H9 (cell line): ENCODE measurements around the gene CFAP43. TPM values are rescaled to one million over a fixed set of nuclear protein-coding genes. Genes with fewer than 3 reads are reported as not detected.

ENCODE experiments used
- DNase-seq: peaks from one replicate; pipeline ENCODE4 v3.0.0-alpha.2; 2017
- H2AFZ ChIP-seq: one replicate; pipeline ENCODE4 v1.6.1; 2013; ENCODE audit warnings: mild to moderate bottlenecking, low read length, control low read depth, moderate library complexity
- H2AK5ac ChIP-seq: 2 replicates; pipeline ENCODE4 v1.6.1; 2013; ENCODE audit warnings: low read length, control low read depth, mixed read lengths; ENCODE audit not compliant: insufficient read length
- H2BK120ac ChIP-seq: one replicate; pipeline ENCODE4 v1.6.1; 2013; ENCODE audit warnings: low read depth, mild to moderate bottlenecking, low read length, control low read depth, inconsistent platforms; ENCODE audit not compliant: poor library complexity, severe bottlenecking
- H2BK12ac ChIP-seq: 2 replicates; pipeline ENCODE4 v1.6.1; 2013; ENCODE audit warnings: low read length, control low read depth, mixed read lengths, low read depth; ENCODE audit not compliant: insufficient read length
- H2BK15ac ChIP-seq: 2 replicates; pipeline ENCODE4 v1.6.1; 2013; ENCODE audit warnings: low read depth, low read length, control low read depth
- H2BK20ac ChIP-seq: one replicate; pipeline ENCODE4 v1.6.1; 2013; ENCODE audit warnings: low read depth, mild to moderate bottlenecking, low read length, control low read depth, inconsistent platforms; ENCODE audit not compliant: poor library complexity, severe bottlenecking
- H2BK5ac ChIP-seq: 2 replicates; pipeline ENCODE4 v1.6.1; 2013; ENCODE audit warnings: low read length, control low read depth, mixed read lengths; ENCODE audit not compliant: insufficient read length
- H3K14ac ChIP-seq: 2 replicates; pipeline ENCODE4 v1.6.1; 2013; ENCODE audit warnings: low read length, control low read depth; ENCODE audit not compliant: insufficient read depth
- H3K18ac ChIP-seq: 2 replicates; pipeline ENCODE4 v1.6.1; 2013; ENCODE audit warnings: low read depth, mild to moderate bottlenecking, mixed read lengths, low read length, control low read depth; ENCODE audit not compliant: insufficient read length
- H3K23ac ChIP-seq: 2 replicates; pipeline ENCODE4 v1.6.1; 2013; ENCODE audit warnings: low read length, control low read depth, mixed read lengths, low read depth; ENCODE audit not compliant: insufficient read length
- H3K23me2 ChIP-seq: 2 replicates; pipeline ENCODE4 v1.6.1; 2013; ENCODE audit warnings: low read depth, mild to moderate bottlenecking, mixed read lengths, low read length, control low read depth; ENCODE audit not compliant: insufficient read length, poor library complexity, severe bottlenecking
- H3K27ac ChIP-seq: 2 replicates; pipeline ENCODE4 v1.5.1; 2013; ENCODE audit warnings: low read length, control low read depth, mixed read lengths, low read depth; ENCODE audit not compliant: insufficient read length
- H3K27me3 ChIP-seq: 2 replicates; pipeline ENCODE4 v1.6.1; 2013; ENCODE audit warnings: low read length, control low read depth, inconsistent platforms; ENCODE audit not compliant: insufficient read depth
- H3K4ac ChIP-seq: 2 replicates; pipeline ENCODE4 v1.6.1; 2013; ENCODE audit warnings: low read depth, mild to moderate bottlenecking, control low read depth, inconsistent platforms, low read length, moderate library complexity
- H3K4me1 ChIP-seq: 2 replicates; pipeline ENCODE4 v1.6.1; 2013; ENCODE audit warnings: low read length, control low read depth, inconsistent platforms; ENCODE audit not compliant: insufficient read depth
- H3K4me2 ChIP-seq: 2 replicates; pipeline ENCODE4 v1.6.1; 2013; ENCODE audit warnings: low read length, control low read depth, mixed read lengths; ENCODE audit not compliant: insufficient read length, insufficient read depth
- H3K56ac ChIP-seq: 2 replicates; pipeline ENCODE4 v1.6.1; 2013; ENCODE audit warnings: low read depth, mild to moderate bottlenecking, mixed read lengths, low read length, control low read depth; ENCODE audit not compliant: insufficient read length
- H3K79me1 ChIP-seq: 2 replicates; pipeline ENCODE4 v1.6.1; 2013; ENCODE audit warnings: low read depth, mild to moderate bottlenecking, moderate library complexity, low read length, control low read depth, inconsistent platforms; ENCODE audit not compliant: insufficient read depth, poor library complexity, severe bottlenecking
- H3K79me2 ChIP-seq: 2 replicates; pipeline ENCODE4 v1.6.1; 2013; ENCODE audit warnings: low read length, control low read depth, inconsistent platforms; ENCODE audit not compliant: insufficient read depth
- H3K9ac ChIP-seq: 2 replicates; pipeline ENCODE4 v1.6.1; 2013; ENCODE audit warnings: low read length, control low read depth, mixed read lengths; ENCODE audit not compliant: insufficient read length; ENCODE audit errors: extremely low read depth
- H3K9me3 ChIP-seq: one replicate; pipeline ENCODE4 v1.6.1; 2013; ENCODE audit warnings: low read depth, low read length, inconsistent platforms; ENCODE audit not compliant: control insufficient read depth
- H3T11ph ChIP-seq: one replicate; pipeline ENCODE4 v1.6.1; 2013; ENCODE audit warnings: mild to moderate bottlenecking, low read length, control low read depth, inconsistent platforms
- H4K20me1 ChIP-seq: one replicate; pipeline ENCODE4 v1.6.1; 2013; ENCODE audit not compliant: control insufficient read depth, insufficient read length, insufficient read depth
- H4K5ac ChIP-seq: 2 replicates; pipeline ENCODE4 v1.6.1; 2013; ENCODE audit warnings: low read depth, mild to moderate bottlenecking, mixed read lengths, low read length, control low read depth; ENCODE audit not compliant: insufficient read length
- H4K8ac ChIP-seq: replicated peaks from 2 replicates; pipeline ENCODE4 v1.6.1; 2013; ENCODE audit warnings: low read length, control low read depth, mixed read lengths, low read depth; ENCODE audit not compliant: insufficient read length
- H4K91ac ChIP-seq: 2 replicates; pipeline ENCODE4 v1.6.1; 2013; ENCODE audit warnings: low read depth, mild to moderate bottlenecking, moderate library complexity, mixed read lengths, low read length, control low read depth; ENCODE audit not compliant: insufficient read length
- H3K27ac Mint-ChIP-seq, 3 experiments: 2 replicates in 2 of 3; 3 replicates in 1 of 3; pipeline ENCODE4 v1.8.0; 2020 to 2021; ENCODE audit warnings: mixed read lengths in 3 of 3, mild to moderate bottlenecking in 1 of 3, moderate library complexity in 1 of 3
- H3K27me3 Mint-ChIP-seq: 2 replicates; pipeline ENCODE4 v1.8.0; 2021; ENCODE audit warnings: low read depth, mild to moderate bottlenecking, moderate library complexity, mixed read lengths
- H3K36me3 Mint-ChIP-seq, 3 experiments: 2 replicates in 2 of 3; 3 replicates in 1 of 3; pipeline ENCODE4 v1.8.0; 2020 to 2021; ENCODE audit warnings: low read depth in 3 of 3, mixed read lengths in 3 of 3; ENCODE audit not compliant: insufficient read depth in 1 of 3
- H3K4me1 Mint-ChIP-seq, 2 experiments: 2 replicates each; pipeline ENCODE4 v1.8.0; 2020; ENCODE audit warnings: mixed read lengths in 2 of 2
- H3K4me3 Mint-ChIP-seq, 2 experiments: 2 replicates in 1 of 2; 3 replicates in 1 of 2; pipeline ENCODE4 v1.8.0; 2020 to 2021; ENCODE audit warnings: mild to moderate bottlenecking in 2 of 2, mixed read lengths in 2 of 2, moderate library complexity in 1 of 2
- H3K9me3 Mint-ChIP-seq, 2 experiments: 2 replicates in 1 of 2; 3 replicates in 1 of 2; pipeline ENCODE4 v1.8.0; 2020; ENCODE audit warnings: mild to moderate bottlenecking in 2 of 2, mixed read lengths in 2 of 2, moderate library complexity in 1 of 2
- WGBS: extraction: QIAGEN DNeasy Blood & Tissue Kit; methylation state at CpG from one replicate; pipeline ENCODE4 v1.1.7; 2013; ENCODE audit warnings: missing lambda C conversion rate, low lambda C conversion rate, mixed read lengths; ENCODE audit not compliant: insufficient read length; ENCODE audit errors: extremely low coverage; 5-methylcytosine and 5-hydroxymethylcytosine counted together
- total RNA-seq: library from RNA; stranded (reverse); gene quantifications from 2 replicates; pipeline ENCODE4 v1.2.1, GENCODE V29; 2021
- TF ChIP-seq, protein P1 (sequence below): fragments of 200-600 bp; sonication (generic); conservative IDR thresholded peaks from 3 replicates; pipeline ENCODE4 v1.8.0; 2021; ENCODE audit warnings: antibody characterized with exemption, mild to moderate bottlenecking

The CFAP43 gene
- total RNA-seq, 1 experiment from 2014 or later: 0.26 TPM

DNA sequence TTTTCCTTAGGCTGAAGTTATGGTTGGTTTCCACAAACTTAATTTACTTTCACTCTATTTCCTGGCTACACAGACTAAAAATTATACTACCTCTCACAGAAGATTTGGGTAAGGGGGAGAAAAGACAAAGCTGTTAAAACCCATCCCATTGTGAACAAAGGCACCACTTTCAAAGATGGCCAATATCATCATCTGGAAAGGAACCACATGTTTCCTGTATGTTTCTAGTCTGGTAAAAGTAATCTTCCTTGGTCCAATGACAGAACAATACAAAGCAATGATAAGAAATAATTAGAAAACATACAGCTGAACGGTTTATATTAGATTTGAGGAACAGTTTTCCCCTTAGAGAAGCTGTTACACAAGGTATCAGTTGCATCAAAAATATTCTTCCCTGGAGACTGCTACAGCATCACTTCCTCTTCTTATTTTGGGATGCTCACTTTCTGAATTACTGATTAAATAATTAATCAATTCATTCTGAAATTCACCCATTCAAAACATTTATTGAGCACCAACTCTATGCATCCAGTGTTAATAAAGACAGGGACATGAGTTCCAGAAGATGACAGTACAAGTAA, 118.7 kb downstream of the CFAP43 start:
- no peaks in the 10 kb centered on the region for H3K79me2 ChIP-seq
- DNase-seq: no peak
- H3K18ac ChIP-seq: no peak overlapping the region
- no peak overlapping the region for H3K4me2 ChIP-seq
- WGBS: no CpG with 5 or more reads among the region's 1 CpG
- no peak overlapping the region for H2BK15ac ChIP-seq
- H3K9me3 Mint-ChIP-seq: no peaks in the 10 kb centered on the region
- H3K4me1 Mint-ChIP-seq: peaks cover 2 to 8% of the 10 kb centered on the region in 2 experiments; a peak in 2 of 4 replicates
- H3T11ph ChIP-seq: no peak overlapping the region
- H2AFZ ChIP-seq: no peak overlapping the region
- TF ChIP-seq, protein P1, sequence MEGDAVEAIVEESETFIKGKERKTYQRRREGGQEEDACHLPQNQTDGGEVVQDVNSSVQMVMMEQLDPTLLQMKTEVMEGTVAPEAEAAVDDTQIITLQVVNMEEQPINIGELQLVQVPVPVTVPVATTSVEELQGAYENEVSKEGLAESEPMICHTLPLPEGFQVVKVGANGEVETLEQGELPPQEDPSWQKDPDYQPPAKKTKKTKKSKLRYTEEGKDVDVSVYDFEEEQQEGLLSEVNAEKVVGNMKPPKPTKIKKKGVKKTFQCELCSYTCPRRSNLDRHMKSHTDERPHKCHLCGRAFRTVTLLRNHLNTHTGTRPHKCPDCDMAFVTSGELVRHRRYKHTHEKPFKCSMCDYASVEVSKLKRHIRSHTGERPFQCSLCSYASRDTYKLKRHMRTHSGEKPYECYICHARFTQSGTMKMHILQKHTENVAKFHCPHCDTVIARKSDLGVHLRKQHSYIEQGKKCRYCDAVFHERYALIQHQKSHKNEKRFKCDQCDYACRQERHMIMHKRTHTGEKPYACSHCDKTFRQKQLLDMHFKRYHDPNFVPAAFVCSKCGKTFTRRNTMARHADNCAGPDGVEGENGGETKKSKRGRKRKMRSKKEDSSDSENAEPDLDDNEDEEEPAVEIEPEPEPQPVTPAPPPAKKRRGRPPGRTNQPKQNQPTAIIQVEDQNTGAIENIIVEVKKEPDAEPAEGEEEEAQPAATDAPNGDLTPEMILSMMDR: no peak
- no peak overlapping the region for H3K56ac ChIP-seq
- no peak overlapping the region for H4K8ac ChIP-seq
- no peaks in the 10 kb centered on the region for H3K9me3 ChIP-seq
- H3K23ac ChIP-seq: no peak overlapping the region
- no peak overlapping the region for H2BK120ac ChIP-seq
- no peaks in the 10 kb centered on the region for H3K4me1 ChIP-seq
- no peaks in the 10 kb centered on the region for H3K36me3 Mint-ChIP-seq
- no peak overlapping the region for H2BK20ac ChIP-seq
- H3K9ac ChIP-seq: no peak overlapping the region
- H4K91ac ChIP-seq: no peak overlapping the region
- no peak overlapping the region for H3K27ac ChIP-seq
- no peak overlapping the region for H4K5ac ChIP-seq
- H4K20me1 ChIP-seq: no peaks in the 10 kb centered on the region
- no peak overlapping the region for H2AK5ac ChIP-seq
- no peaks in the 10 kb centered on the region for H3K27me3 Mint-ChIP-seq
- no peaks in the 10 kb centered on the region for H3K79me1 ChIP-seq
- no peak overlapping the region for H2BK12ac ChIP-seq
- no peak overlapping the region for H3K4ac ChIP-seq
- no peak overlapping the region for H3K27ac Mint-ChIP-seq
- no peak overlapping the region for H3K4me3 Mint-ChIP-seq
- H3K23me2 ChIP-seq: no peaks in the 10 kb centered on the region
- no peaks in the 10 kb centered on the region; the same call in 1 of the 2 replicates for H3K27me3 ChIP-seq
- no peak overlapping the region for H3K14ac ChIP-seq
- no peak overlapping the region for H2BK5ac ChIP-seq
